ENCODE results near the gene SEMA5B.

DNA sequence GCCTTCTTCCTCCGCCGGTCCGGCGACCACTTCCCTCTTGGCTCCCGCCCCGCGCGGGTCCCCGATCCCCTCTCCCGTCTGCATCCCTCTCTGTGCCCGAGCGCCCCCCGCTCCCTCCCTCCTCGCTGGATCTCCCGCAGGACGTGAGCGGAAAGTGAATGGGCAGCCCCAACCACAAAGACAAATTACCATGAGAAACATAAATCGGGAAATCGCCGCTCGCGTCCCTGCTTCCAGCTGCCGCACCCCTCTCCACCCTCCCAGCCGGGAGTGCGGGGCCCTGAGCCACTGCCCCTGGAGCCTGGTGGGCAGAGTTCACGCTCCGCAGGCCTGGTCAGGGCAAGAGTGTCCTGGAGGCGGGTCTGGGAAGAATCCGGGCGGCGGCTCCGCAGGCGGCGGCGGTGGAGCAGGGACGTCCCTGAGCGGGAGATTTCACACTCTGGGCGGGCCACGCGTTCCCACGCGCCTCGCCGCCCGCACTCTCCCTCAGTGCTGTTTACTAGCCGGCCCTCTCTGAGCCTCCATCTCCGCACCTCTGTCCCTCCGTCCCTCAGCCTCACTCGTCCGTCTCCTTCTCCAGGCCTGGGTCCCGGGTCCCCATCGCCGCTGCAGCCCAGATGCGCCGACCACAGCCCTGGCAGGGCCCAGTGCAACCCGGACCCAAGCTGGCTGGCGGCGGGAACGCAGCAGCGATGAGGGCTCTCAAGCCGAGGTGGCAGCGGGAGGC lies 835 bp downstream of the SEMA5B start:
- TF ChIP-seq, protein P1, sequence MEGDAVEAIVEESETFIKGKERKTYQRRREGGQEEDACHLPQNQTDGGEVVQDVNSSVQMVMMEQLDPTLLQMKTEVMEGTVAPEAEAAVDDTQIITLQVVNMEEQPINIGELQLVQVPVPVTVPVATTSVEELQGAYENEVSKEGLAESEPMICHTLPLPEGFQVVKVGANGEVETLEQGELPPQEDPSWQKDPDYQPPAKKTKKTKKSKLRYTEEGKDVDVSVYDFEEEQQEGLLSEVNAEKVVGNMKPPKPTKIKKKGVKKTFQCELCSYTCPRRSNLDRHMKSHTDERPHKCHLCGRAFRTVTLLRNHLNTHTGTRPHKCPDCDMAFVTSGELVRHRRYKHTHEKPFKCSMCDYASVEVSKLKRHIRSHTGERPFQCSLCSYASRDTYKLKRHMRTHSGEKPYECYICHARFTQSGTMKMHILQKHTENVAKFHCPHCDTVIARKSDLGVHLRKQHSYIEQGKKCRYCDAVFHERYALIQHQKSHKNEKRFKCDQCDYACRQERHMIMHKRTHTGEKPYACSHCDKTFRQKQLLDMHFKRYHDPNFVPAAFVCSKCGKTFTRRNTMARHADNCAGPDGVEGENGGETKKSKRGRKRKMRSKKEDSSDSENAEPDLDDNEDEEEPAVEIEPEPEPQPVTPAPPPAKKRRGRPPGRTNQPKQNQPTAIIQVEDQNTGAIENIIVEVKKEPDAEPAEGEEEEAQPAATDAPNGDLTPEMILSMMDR (conservative IDR thresholded peaks at IDR 0.05) = no peak
- peak; percentile 76; the same call in 1 of the 2 replicates for TF ChIP-seq EZH2 (IDR thresholded peaks at IDR 0.05; ENCODE audit: low read depth)

Measured in PC-9 (cell line).